WTC11 (cell line): Measurements from ENCODE around the gene PROC. TPM values are rescaled to one million over a fixed set of nuclear protein-coding genes. Genes with fewer than 3 reads are reported as not detected.
A peak's percentile ranks its signal among the peaks of the same experiment; 100 is the strongest.

Experiments
- ATF1 ChIP-seq: sonication (generic); formaldehyde crosslinking; IDR thresholded peaks from 2 replicates; pipeline ENCODE4 v1.8.1; 2023; ENCODE audit warnings: mild to moderate bottlenecking, moderate library complexity, missing genetic modification reagents
- ESRRA ChIP-seq: sonication (generic); formaldehyde crosslinking; IDR thresholded peaks from 2 replicates; pipeline ENCODE4 v1.8.1; 2022; ENCODE audit warnings: mild to moderate bottlenecking, missing genetic modification reagents, borderline replicate concordance
- GABPB1 ChIP-seq: sonication (generic); formaldehyde crosslinking; IDR thresholded peaks from 2 replicates; pipeline ENCODE4 v1.8.1; 2023; ENCODE audit warnings: mild to moderate bottlenecking, missing genetic modification reagents
- KAT7 ChIP-seq: sonication (generic); formaldehyde crosslinking; IDR thresholded peaks from 2 replicates; pipeline ENCODE4 v1.8.1; 2023; ENCODE audit warnings: missing genetic modification reagents, mild to moderate bottlenecking, borderline replicate concordance
- SOX15 ChIP-seq: fragments of 250-450 bp; sonication (Bioruptor Pico); IDR thresholded peaks from 2 replicates; pipeline ENCODE4 v1.9.0; 2021; ENCODE audit warnings: mild to moderate bottlenecking
- total RNA-seq: library from RNA; stranded (reverse); gene quantifications from 3 replicates; pipeline ENCODE4 v1.2.3, GENCODE V29; 2021
- TF ChIP-seq, protein P1 (sequence below): sonication (generic); formaldehyde crosslinking; IDR thresholded peaks from 2 replicates; pipeline ENCODE4 v1.8.1; 2022; ENCODE audit warnings: mild to moderate bottlenecking, moderate library complexity, missing genetic modification reagents
- TF ChIP-seq, protein P2 (sequence below): sonication (generic); formaldehyde crosslinking; IDR thresholded peaks from 2 replicates; pipeline ENCODE4 v1.8.1; 2023; ENCODE audit warnings: mild to moderate bottlenecking, moderate library complexity, missing genetic modification reagents
- TF ChIP-seq, protein P3 (sequence below): sonication (generic); formaldehyde crosslinking; IDR thresholded peaks from 2 replicates; pipeline ENCODE4 v1.8.1; 2023; ENCODE audit warnings: mild to moderate bottlenecking, missing genetic modification reagents, moderate library complexity
- TF ChIP-seq, protein P4 (sequence below): sonication (generic); formaldehyde crosslinking; IDR thresholded peaks from 2 replicates; pipeline ENCODE4 v1.8.0; 2022; ENCODE audit warnings: mild to moderate bottlenecking, missing genetic modification reagents
- TF ChIP-seq, protein P5 (sequence below): sonication (generic); formaldehyde crosslinking; IDR thresholded peaks from 2 replicates; pipeline ENCODE4 v1.8.0; 2022; ENCODE audit warnings: mild to moderate bottlenecking, missing genetic modification reagents
- TF ChIP-seq, protein P6 (sequence below): sonication (generic); formaldehyde crosslinking; IDR thresholded peaks from 2 replicates; pipeline ENCODE4 v1.8.0; 2022; ENCODE audit warnings: missing genetic modification reagents
- TF ChIP-seq, protein P7 (sequence below): sonication (generic); formaldehyde crosslinking; IDR thresholded peaks from 2 replicates; pipeline ENCODE4 v1.8.1; 2022; ENCODE audit warnings: low read depth, missing genetic modification reagents, borderline replicate concordance
- TF ChIP-seq, protein P8 (sequence below): sonication (generic); formaldehyde crosslinking; IDR thresholded peaks from 2 replicates; pipeline ENCODE4 v1.8.0; 2022; ENCODE audit warnings: mild to moderate bottlenecking, missing genetic modification reagents

The PROC gene
- total RNA-seq, 1 experiment from 2014 or later = 0.59 TPM

DNA sequence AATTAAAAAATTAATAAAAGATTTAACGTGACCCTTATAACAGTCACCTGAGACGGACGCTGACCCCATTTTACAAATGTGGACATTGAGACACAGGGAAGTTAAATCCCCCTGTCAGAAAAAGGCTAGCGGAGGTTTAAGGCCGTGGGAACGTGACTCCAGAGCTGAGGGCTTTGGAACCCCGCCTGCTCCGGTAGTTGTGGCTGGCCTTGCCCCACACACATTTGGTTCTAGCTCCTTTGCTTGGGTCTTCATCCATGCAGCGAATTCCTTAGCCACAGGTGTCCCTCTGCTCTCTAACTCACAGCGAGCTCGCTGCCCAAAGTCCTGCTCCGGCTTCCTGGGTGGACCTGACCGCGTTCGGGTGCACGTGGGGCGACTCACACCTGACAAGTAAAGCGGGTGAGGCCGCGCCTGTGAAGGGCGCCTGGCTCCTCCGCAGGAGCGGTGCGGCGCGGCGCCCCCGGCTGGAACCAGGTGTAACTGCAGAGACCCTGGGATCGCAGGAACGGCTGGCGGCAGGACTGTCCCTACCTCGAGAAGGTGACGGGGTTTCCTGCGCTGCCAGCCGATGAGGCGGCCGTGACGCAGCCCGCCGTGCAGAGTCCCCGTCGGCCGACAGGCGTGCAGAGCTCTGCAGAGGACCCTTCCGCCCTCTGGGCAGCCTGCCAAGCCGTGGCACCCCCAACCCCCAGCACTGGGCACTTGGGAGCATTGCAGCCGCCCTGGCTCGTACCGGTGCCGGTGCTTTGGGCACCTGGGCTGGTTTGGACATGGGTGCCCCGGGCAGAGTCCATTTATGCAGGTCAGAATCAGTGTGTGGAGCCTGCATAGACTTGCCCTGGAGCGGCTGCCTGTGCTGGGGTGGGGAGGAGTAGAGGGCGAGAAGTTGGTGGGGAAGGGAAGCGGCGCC, 2.4 kb upstream of the PROC start (continued):
- TF ChIP-seq, protein P1, sequence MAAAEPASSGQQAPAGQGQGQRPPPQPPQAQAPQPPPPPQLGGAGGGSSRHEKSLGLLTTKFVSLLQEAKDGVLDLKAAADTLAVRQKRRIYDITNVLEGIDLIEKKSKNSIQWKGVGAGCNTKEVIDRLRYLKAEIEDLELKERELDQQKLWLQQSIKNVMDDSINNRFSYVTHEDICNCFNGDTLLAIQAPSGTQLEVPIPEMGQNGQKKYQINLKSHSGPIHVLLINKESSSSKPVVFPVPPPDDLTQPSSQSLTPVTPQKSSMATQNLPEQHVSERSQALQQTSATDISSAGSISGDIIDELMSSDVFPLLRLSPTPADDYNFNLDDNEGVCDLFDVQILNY (CRISPR knock-in tag) = peak; percentile 59; the same call in 1 of the 2 replicates
- TF ChIP-seq SOX15 (CRISPR knock-in tag) = no peak
- TF ChIP-seq, protein P2, sequence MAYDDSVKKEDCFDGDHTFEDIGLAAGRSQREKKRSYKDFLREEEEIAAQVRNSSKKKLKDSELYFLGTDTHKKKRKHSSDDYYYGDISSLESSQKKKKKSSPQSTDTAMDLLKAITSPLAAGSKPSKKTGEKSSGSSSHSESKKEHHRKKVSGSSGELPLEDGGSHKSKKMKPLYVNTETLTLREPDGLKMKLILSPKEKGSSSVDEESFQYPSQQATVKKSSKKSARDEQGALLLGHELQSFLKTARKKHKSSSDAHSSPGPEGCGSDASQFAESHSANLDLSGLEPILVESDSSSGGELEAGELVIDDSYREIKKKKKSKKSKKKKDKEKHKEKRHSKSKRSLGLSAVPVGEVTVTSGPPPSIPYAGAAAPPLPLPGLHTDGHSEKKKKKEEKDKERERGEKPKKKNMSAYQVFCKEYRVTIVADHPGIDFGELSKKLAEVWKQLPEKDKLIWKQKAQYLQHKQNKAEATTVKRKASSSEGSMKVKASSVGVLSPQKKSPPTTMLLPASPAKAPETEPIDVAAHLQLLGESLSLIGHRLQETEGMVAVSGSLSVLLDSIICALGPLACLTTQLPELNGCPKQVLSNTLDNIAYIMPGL = peak; percentile 94
- TF ChIP-seq, protein P3, sequence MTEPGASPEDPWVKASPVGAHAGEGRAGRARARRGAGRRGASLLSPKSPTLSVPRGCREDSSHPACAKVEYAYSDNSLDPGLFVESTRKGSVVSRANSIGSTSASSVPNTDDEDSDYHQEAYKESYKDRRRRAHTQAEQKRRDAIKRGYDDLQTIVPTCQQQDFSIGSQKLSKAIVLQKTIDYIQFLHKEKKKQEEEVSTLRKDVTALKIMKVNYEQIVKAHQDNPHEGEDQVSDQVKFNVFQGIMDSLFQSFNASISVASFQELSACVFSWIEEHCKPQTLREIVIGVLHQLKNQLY (CRISPR knock-in tag) = 0 out of 2 replicates have a peak, but pooled peaks have one; percentile 86
- TF ChIP-seq, protein P4, sequence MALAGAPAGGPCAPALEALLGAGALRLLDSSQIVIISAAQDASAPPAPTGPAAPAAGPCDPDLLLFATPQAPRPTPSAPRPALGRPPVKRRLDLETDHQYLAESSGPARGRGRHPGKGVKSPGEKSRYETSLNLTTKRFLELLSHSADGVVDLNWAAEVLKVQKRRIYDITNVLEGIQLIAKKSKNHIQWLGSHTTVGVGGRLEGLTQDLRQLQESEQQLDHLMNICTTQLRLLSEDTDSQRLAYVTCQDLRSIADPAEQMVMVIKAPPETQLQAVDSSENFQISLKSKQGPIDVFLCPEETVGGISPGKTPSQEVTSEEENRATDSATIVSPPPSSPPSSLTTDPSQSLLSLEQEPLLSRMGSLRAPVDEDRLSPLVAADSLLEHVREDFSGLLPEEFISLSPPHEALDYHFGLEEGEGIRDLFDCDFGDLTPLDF (CRISPR knock-in tag) = peak; percentile 56; the same call in 1 of the 2 replicates
- TF ChIP-seq, protein P5, sequence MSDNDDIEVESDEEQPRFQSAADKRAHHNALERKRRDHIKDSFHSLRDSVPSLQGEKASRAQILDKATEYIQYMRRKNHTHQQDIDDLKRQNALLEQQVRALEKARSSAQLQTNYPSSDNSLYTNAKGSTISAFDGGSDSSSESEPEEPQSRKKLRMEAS = peak; percentile 98
- TF ChIP-seq, protein P6, sequence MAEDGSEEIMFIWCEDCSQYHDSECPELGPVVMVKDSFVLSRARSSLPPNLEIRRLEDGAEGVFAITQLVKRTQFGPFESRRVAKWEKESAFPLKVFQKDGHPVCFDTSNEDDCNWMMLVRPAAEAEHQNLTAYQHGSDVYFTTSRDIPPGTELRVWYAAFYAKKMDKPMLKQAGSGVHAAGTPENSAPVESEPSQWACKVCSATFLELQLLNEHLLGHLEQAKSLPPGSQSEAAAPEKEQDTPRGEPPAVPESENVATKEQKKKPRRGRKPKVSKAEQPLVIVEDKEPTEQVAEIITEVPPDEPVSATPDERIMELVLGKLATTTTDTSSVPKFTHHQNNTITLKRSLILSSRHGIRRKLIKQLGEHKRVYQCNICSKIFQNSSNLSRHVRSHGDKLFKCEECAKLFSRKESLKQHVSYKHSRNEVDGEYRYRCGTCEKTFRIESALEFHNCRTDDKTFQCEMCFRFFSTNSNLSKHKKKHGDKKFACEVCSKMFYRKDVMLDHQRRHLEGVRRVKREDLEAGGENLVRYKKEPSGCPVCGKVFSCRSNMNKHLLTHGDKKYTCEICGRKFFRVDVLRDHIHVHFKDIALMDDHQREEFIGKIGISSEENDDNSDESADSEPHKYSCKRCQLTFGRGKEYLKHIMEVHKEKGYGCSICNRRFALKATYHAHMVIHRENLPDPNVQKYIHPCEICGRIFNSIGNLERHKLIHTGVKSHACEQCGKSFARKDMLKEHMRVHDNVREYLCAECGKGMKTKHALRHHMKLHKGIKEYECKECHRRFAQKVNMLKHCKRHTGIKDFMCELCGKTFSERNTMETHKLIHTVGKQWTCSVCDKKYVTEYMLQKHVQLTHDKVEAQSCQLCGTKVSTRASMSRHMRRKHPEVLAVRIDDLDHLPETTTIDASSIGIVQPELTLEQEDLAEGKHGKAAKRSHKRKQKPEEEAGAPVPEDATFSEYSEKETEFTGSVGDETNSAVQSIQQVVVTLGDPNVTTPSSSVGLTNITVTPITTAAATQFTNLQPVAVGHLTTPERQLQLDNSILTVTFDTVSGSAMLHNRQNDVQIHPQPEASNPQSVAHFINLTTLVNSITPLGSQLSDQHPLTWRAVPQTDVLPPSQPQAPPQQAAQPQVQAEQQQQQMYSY (CRISPR knock-in tag) = no peak
- TF ChIP-seq, protein P7, sequence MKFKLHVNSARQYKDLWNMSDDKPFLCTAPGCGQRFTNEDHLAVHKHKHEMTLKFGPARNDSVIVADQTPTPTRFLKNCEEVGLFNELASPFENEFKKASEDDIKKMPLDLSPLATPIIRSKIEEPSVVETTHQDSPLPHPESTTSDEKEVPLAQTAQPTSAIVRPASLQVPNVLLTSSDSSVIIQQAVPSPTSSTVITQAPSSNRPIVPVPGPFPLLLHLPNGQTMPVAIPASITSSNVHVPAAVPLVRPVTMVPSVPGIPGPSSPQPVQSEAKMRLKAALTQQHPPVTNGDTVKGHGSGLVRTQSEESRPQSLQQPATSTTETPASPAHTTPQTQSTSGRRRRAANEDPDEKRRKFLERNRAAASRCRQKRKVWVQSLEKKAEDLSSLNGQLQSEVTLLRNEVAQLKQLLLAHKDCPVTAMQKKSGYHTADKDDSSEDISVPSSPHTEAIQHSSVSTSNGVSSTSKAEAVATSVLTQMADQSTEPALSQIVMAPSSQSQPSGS (CRISPR knock-in tag) = no peak
- TF ChIP-seq KAT7 (CRISPR knock-in tag) = 0 out of 2 replicates have a peak, but pooled peaks have one; percentile 37
- TF ChIP-seq ESRRA (CRISPR knock-in tag) = no peak
- TF ChIP-seq ATF1 = 0 out of 2 replicates have a peak, but pooled peaks have one; percentile 20
- TF ChIP-seq, protein P8, sequence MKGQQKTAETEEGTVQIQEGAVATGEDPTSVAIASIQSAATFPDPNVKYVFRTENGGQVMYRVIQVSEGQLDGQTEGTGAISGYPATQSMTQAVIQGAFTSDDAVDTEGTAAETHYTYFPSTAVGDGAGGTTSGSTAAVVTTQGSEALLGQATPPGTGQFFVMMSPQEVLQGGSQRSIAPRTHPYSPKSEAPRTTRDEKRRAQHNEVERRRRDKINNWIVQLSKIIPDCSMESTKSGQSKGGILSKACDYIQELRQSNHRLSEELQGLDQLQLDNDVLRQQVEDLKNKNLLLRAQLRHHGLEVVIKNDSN (CRISPR knock-in tag) = peak; percentile 70; the same call in 1 of the 2 replicates
- no peak for TF ChIP-seq GABPB1 (CRISPR knock-in tag)
- TF ChIP-seq, all 79 proteins: peak for 16
